ENCODE data around the gene NPM3.

GRCh38 chr10:101766753-101767599 lies 16.3 kb downstream of the NPM3 start:
- no peak for TF ChIP-seq MXI1 (IDR thresholded peaks at IDR 0.05; ENCODE audit: borderline replicate concordance, low read depth, low read length)
- no peak for TF ChIP-seq CTCF (conservative IDR thresholded peaks at IDR 0.05; ENCODE audit: low read depth, low read length)
- TF ChIP-seq CEBPB (IDR thresholded peaks at IDR 0.05; ENCODE audit: low read depth, low read length): no peak
- no peak for TF ChIP-seq POLR2A (IDR thresholded peaks at IDR 0.05; ENCODE audit: low read depth, low read length)
- no peak for TF ChIP-seq RAD21 (IDR thresholded peaks at IDR 0.05; ENCODE audit: low read length)
- no peak for TF ChIP-seq USF2 (IDR thresholded peaks at IDR 0.05; ENCODE audit: low read depth, low read length)
- TF ChIP-seq NFE2L2 (IDR thresholded peaks at IDR 0.05; ENCODE audit: low read depth, low read length): no peak
- no peak for TF ChIP-seq SMC3 (IDR thresholded peaks at IDR 0.05; ENCODE audit: low read depth, low read length)
- TF ChIP-seq CHD1 (IDR thresholded peaks at IDR 0.05; ENCODE audit: low read depth, low read length): no peak
